ENCODE results near the gene ANKRD6. TPM values are rescaled to one million over a fixed set of nuclear protein-coding genes. Genes with fewer than 3 reads are reported as not detected.

ANKRD6 gene
- total RNA-seq, 1 donor from 2014 or later = 5.5 TPM

DNA sequence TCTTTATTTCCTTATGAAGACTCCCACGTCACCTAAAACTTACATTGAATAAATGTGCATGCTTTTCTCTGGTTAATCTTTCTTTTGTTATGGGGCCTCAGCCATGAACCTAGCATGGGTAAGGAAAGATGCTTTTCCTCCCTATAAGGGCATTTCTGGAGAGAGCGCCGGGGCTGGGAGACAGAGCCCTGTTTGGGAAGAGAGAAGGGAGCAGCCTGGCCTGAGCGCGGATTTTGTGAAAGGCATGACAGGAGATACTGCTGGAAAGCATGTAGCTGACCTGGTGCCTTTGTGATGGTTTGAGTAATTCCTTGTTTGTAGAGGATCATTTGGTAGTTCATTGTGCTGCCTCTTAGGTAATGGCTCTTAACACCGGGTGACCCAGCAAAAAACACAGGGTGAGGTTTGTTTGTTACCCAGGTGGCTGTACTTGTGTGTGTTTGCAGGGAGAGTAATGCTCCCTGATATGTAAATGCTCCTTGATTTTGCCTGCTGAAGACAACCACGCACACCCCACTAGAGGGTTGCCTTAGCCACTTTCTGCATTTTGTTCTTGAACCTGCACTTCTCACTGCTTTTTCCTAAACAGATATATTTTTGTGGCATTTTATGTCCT is 59.2 kb downstream of the ANKRD6 start:
- Mint-ChIP-seq H3K4me3 (ENCODE audit: unreplicated experiment) (no peak overlapping the region), H3K27me3 (ENCODE audit: unreplicated experiment) (no peaks in the 10 kb centered on the region), H3K36me3 (ENCODE audit: unreplicated experiment) (no peaks in the 10 kb centered on the region), H3K4me1 (ENCODE audit: unreplicated experiment) (no peaks in the 10 kb centered on the region), H3K27ac (ENCODE audit: unreplicated experiment) (no peak overlapping the region), H3K9me3 (ENCODE audit: unreplicated experiment) (no peaks in the 10 kb centered on the region)
- no peak for DNase-seq (ENCODE audit: extremely low spot score, unreplicated experiment)
- TF ChIP-seq, protein P1, sequence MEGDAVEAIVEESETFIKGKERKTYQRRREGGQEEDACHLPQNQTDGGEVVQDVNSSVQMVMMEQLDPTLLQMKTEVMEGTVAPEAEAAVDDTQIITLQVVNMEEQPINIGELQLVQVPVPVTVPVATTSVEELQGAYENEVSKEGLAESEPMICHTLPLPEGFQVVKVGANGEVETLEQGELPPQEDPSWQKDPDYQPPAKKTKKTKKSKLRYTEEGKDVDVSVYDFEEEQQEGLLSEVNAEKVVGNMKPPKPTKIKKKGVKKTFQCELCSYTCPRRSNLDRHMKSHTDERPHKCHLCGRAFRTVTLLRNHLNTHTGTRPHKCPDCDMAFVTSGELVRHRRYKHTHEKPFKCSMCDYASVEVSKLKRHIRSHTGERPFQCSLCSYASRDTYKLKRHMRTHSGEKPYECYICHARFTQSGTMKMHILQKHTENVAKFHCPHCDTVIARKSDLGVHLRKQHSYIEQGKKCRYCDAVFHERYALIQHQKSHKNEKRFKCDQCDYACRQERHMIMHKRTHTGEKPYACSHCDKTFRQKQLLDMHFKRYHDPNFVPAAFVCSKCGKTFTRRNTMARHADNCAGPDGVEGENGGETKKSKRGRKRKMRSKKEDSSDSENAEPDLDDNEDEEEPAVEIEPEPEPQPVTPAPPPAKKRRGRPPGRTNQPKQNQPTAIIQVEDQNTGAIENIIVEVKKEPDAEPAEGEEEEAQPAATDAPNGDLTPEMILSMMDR (IDR thresholded peaks at IDR 0.05) = no peak

DNA sequence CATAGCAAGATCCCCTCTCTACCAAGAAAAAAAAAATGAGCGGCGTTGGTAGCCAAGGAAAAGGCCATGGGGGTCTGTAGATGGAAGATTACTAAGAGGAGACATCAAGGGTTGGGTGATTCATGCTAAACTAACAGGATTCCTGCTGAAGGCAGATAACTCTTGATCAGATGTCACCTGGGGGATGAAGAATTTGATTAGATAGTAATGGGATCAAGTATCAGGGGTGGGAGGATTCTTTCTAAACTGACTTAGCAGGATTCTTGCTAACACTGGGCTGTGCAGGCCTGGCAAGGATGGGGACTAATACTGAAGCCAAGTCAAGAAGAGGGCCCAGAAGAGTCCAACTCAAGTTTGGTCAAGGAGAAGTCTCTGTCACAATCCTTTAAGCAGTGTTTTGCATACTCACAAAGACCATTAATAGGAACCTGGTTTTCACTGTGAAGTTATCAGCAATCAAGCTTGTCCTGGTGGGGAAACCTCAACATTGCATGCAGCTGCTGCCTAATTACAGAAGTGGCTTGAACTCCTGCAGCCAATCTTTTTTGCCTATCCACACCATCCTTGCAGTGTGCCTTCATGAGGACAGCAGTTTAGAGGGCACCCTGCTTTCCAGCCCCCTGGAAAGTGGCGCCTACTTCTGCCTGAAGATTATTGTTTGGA is 61.3 kb downstream of the ANKRD6 start:
- Mint-ChIP-seq H3K4me1 (ENCODE audit: unreplicated experiment) (no peaks in the 10 kb centered on the region), H3K27me3 (ENCODE audit: unreplicated experiment) (no peaks in the 10 kb centered on the region), H3K4me3 (ENCODE audit: unreplicated experiment) (no peak overlapping the region), H3K9me3 (ENCODE audit: unreplicated experiment) (no peaks in the 10 kb centered on the region), H3K36me3 (ENCODE audit: unreplicated experiment) (no peaks in the 10 kb centered on the region), H3K27ac (ENCODE audit: unreplicated experiment) (no peak overlapping the region)
- no peak for DNase-seq (ENCODE audit: extremely low spot score, unreplicated experiment)
- TF ChIP-seq, protein P1 (IDR thresholded peaks at IDR 0.05) = no peak

DNA sequence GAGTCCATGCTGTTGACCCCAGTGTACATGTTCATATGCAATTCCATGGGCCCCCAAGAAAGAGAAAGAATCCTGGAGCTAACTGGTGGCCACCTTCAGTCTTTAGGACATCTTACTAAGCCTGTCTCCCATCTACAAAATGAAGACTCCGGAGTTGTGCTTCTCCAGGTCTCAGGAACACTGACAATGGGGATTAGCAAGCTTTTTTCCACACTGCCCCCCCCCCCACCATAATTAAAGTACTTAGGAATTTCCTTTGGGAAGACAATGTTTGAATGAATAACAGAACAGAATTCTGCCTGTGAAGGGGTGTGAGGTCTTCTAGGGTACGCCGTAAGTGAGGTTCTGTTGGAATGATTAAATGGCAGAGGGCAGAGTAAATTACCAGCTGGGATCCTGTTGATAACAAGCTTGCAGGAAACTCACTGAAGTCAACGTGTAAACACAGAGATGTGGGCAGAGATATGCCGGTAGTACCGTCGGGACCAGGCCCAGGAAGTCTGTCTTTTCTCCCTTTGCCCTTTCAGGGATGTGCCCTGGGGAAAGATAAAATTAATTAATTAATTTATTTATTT is 63.1 kb downstream of the ANKRD6 start:
- DNase-seq (ENCODE audit: extremely low spot score, unreplicated experiment) = no peak
- Mint-ChIP-seq H3K36me3 (ENCODE audit: unreplicated experiment) (no peaks in the 10 kb centered on the region), H3K27me3 (ENCODE audit: unreplicated experiment) (no peaks in the 10 kb centered on the region), H3K9me3 (ENCODE audit: unreplicated experiment) (no peaks in the 10 kb centered on the region), H3K27ac (ENCODE audit: unreplicated experiment) (no peak overlapping the region), H3K4me1 (ENCODE audit: unreplicated experiment) (no peaks in the 10 kb centered on the region), H3K4me3 (ENCODE audit: unreplicated experiment) (no peak overlapping the region)
- TF ChIP-seq, protein P1 (IDR thresholded peaks at IDR 0.05) = no peak

DNA sequence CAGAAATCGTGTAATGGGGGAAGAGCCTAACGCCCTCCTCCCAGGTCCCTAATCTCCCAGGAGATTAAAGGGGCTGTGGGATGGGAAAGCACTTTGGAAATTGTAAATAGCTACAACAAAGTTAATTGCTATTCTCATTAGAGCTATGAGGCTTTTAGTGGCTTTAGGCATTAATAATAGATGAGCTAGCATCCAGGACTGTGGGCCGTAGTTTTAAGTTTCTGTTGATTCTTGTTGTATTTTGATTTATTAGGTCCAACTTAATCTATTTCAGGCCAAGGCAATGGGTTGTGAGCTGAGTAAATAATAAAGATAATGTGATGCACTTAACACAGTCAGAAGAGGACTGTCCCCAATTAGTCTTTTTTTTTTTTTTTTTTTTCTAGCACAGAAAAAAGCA is 67.7 kb downstream of the ANKRD6 start:
- Mint-ChIP-seq H3K4me1 (ENCODE audit: unreplicated experiment) (no peaks in the 10 kb centered on the region), H3K4me3 (ENCODE audit: unreplicated experiment) (no peak overlapping the region), H3K27me3 (ENCODE audit: unreplicated experiment) (no peaks in the 10 kb centered on the region), H3K36me3 (ENCODE audit: unreplicated experiment) (no peaks in the 10 kb centered on the region), H3K27ac (ENCODE audit: unreplicated experiment) (no peak overlapping the region), H3K9me3 (ENCODE audit: unreplicated experiment) (no peaks in the 10 kb centered on the region)
- TF ChIP-seq, protein P1 (IDR thresholded peaks at IDR 0.05) = no peak
- DNase-seq (ENCODE audit: extremely low spot score, unreplicated experiment) = no peak

DNA sequence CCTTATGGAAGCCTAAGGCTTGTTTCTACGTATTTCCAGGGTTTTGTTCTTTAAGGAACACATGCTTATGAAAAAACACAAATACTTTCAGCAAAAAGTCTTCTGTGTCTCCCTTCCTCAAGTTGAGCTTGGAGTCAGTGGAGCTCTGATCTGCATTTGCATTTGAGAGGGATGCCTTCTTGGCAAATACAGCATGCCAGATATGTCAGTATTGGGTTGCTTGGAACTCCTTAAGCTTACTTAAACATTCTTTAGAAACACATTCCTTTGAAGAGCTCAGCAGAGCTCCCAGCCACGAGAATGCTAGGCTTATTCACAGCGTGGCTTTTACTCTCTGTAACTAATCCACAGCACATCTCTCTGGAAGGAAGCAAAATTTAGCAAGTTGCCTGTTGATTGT is 68.3 kb downstream of the ANKRD6 start:
- TF ChIP-seq, protein P1 (IDR thresholded peaks at IDR 0.05) = no peak
- DNase-seq (ENCODE audit: extremely low spot score, unreplicated experiment) = no peak
- no peaks in the 10 kb centered on the region for H3K27me3 Mint-ChIP-seq (ENCODE audit: unreplicated experiment)
- no peak overlapping the region for H3K27ac Mint-ChIP-seq (ENCODE audit: unreplicated experiment)
- H3K4me3 Mint-ChIP-seq (ENCODE audit: unreplicated experiment) = no peak overlapping the region
- no peaks in the 10 kb centered on the region for H3K9me3 Mint-ChIP-seq (ENCODE audit: unreplicated experiment)
- H3K4me1 Mint-ChIP-seq (ENCODE audit: unreplicated experiment) = no peaks in the 10 kb centered on the region
- H3K36me3 Mint-ChIP-seq (ENCODE audit: unreplicated experiment) = no peaks in the 10 kb centered on the region
